ENCODE measurements around the gene BAZ1B.
"Not testable (repeated sequence)": the region's sequence is repeated elsewhere in the genome, so short reads cannot be mapped to it uniquely, and the experiment has no call there.

BAZ1B gene

DNA sequence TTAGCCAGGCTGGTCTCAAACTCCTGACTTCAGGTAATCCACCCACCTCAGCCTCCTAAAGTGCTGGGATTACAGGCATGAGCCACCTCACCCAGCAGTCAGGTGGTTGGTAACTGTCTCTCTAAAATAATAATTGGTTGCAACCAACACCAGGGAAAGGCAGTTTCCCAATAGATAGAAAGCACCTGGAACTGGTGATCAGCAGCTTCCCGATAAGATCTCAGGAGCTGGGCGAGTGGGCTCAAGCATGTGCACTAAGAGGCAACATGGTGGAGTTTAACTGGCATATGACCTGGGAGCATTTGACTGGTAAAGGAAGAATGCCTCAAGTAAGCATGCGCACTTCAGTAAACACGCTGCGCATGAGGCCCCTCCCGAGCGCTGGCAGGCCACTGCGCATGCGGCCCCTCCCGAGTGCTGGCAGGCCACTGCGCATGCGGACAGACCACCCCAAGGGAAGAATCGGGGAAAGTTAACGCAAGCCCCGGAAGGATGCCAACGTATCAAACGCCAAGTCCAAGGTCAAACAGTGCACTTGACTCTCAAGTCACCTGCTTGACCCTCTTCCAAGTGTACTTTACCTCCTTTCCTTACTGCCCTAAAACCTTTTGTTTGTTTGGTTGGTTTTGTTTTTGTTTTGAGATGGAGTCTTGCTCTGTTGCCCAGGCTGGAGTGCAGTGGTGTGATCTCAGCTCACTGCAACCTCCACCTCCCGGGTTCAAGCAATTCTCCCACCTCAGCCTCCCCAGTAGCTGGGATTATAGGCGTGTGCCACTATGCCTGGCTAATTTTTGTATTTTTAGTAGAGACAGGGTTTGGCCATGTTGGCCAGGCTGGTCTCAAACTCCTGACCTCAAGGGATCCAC lies 122.7 kb downstream of the BAZ1B start:
- H2AFZ ChIP-seq (ENCODE audit: low read length); H3K4me3 ChIP-seq (ENCODE audit: low read length, poor library complexity, severe bottlenecking): not testable (repeated sequence)

DNA sequence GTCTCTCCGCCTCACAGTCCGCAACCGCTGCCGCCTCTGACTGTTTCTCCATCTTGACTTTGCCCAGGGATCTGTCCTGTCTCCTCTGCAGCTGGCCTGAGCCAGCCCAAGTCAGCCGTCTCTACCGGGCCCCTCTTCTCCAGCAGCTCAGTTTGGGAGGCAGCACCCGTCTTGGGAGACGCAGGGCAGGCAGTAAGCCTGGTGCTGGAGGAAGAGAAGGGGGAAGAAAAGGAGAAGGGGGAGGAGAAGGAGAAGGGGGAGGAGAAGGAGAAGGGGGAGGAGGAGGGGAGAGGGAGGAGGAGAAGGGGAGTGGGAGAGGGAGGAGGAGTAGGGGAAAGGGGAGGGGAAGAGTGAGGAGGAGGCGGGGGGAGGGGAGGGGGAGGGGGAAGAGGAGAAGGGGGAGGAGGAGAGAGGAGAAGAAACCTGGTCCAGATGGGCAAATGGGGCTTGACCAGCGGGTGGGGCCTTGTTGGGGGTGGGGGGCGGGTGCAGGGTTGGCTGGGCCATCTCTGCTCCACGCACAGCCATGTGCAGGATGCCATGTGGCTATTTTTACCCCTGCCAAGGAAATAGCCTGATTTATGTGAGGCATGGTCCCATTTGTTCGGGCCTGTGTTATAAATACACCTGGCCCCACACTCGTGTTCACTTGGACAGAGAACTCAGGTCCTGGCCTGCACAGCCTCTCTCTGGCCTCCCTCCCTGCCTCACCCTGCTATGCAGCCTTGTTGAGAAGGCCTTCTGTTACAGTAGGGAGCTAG lies 124.4 kb downstream of the BAZ1B start:
- no peaks in the 10 kb centered on the region for H3K27me3 ChIP-seq (ENCODE audit: insufficient read depth, low read length, poor library complexity, severe bottlenecking)
- H3K4me2 ChIP-seq (ENCODE audit: low read depth, low read length, poor library complexity, severe bottlenecking), result no peak overlapping the region
- no peak for TF ChIP-seq EZH2phosphoT487 (IDR thresholded peaks at IDR 0.05; ENCODE audit: borderline replicate concordance)
- no peak for TF ChIP-seq CTCF (conservative IDR thresholded peaks at IDR 0.05; ENCODE audit: low read length)
- H3K9me3 ChIP-seq (ENCODE audit: insufficient read depth, low read depth, low read length), result no peaks in the 10 kb centered on the region
- H3K4me3 ChIP-seq (ENCODE audit: low read length, poor library complexity, severe bottlenecking), result no peak overlapping the region
- H3K36me3 ChIP-seq (ENCODE audit: insufficient read depth, low read length), result no peaks in the 10 kb centered on the region
- no peaks in the 10 kb centered on the region for H3F3A ChIP-seq (ENCODE audit: low read depth)
- no peaks in the 10 kb centered on the region for H4K20me1 ChIP-seq (ENCODE audit: insufficient read depth, low read length, poor library complexity, severe bottlenecking)
- no peaks in the 10 kb centered on the region for H3K4me1 ChIP-seq (ENCODE audit: insufficient read depth, low read length, poor library complexity, severe bottlenecking)
- no peak overlapping the region for H3K9ac ChIP-seq (ENCODE audit: low read depth, low read length, poor library complexity, severe bottlenecking)
- H2AFZ ChIP-seq (ENCODE audit: low read length), result no peak overlapping the region; the same call in 1 of the 2 replicates
- no peaks in the 10 kb centered on the region for H3K9me2 ChIP-seq (replicated peaks; ENCODE audit: low read depth, low read length)
- no peaks in the 10 kb centered on the region for H3K79me2 ChIP-seq (ENCODE audit: insufficient read depth, low read length)

More for the DNA sequence above, 122.7 kb downstream of the BAZ1B start:
- H3K4me2 ChIP-seq (ENCODE audit: low read depth, low read length, poor library complexity, severe bottlenecking); H3K9ac ChIP-seq (ENCODE audit: low read depth, low read length, poor library complexity, severe bottlenecking); H3K36me3 ChIP-seq (ENCODE audit: insufficient read depth, low read length); H3K9me2 ChIP-seq (replicated peaks; ENCODE audit: low read depth, low read length); H3K9me3 ChIP-seq (ENCODE audit: insufficient read depth, low read depth, low read length); H3K79me2 ChIP-seq (ENCODE audit: insufficient read depth, low read length); H4K20me1 ChIP-seq (ENCODE audit: insufficient read depth, low read length, poor library complexity, severe bottlenecking); H3F3A ChIP-seq (ENCODE audit: low read depth); H3K27me3 ChIP-seq (ENCODE audit: insufficient read depth, low read length, poor library complexity, severe bottlenecking); H3K4me1 ChIP-seq (ENCODE audit: insufficient read depth, low read length, poor library complexity, severe bottlenecking): not testable (repeated sequence)

- no peak overlapping the region for H3K4me2 ChIP-seq (ENCODE audit: low read depth, low read length, poor library complexity, severe bottlenecking)
- no peaks in the 10 kb centered on the region for H3K9me2 ChIP-seq (replicated peaks; ENCODE audit: low read depth, low read length)
- H3K9ac ChIP-seq (ENCODE audit: low read depth, low read length, poor library complexity, severe bottlenecking), result no peak overlapping the region
- H3K36me3 ChIP-seq (ENCODE audit: insufficient read depth, low read length), result no peaks in the 10 kb centered on the region
- no peaks in the 10 kb centered on the region for H3K79me2 ChIP-seq (ENCODE audit: insufficient read depth, low read length)
- no peak for TF ChIP-seq CTCF (conservative IDR thresholded peaks at IDR 0.05; ENCODE audit: low read length)
- TF ChIP-seq EZH2phosphoT487 (IDR thresholded peaks at IDR 0.05; ENCODE audit: borderline replicate concordance), result no peak
- H3K4me3 ChIP-seq (ENCODE audit: low read length, poor library complexity, severe bottlenecking), result no peak overlapping the region
- H3K9me3 ChIP-seq (ENCODE audit: insufficient read depth, low read depth, low read length), result no peaks in the 10 kb centered on the region
- no peaks in the 10 kb centered on the region for H3F3A ChIP-seq (ENCODE audit: low read depth)
- no peaks in the 10 kb centered on the region for H4K20me1 ChIP-seq (ENCODE audit: insufficient read depth, low read length, poor library complexity, severe bottlenecking)
- H3K27me3 ChIP-seq (ENCODE audit: insufficient read depth, low read length, poor library complexity, severe bottlenecking), result no peaks in the 10 kb centered on the region
- no peak overlapping the region for H2AFZ ChIP-seq (ENCODE audit: low read length)
- no peaks in the 10 kb centered on the region for H3K4me1 ChIP-seq (ENCODE audit: insufficient read depth, low read length, poor library complexity, severe bottlenecking)
Measured at GRCh38 chr7:73395538-73396503, 126.3 kb downstream of the BAZ1B start.
